ENCODE measurements around the gene MYF6. TPM values are rescaled to one million over a fixed set of nuclear protein-coding genes. Genes with fewer than 3 reads are reported as not detected.

Gene MYF6
- total RNA-seq, 1 donor from 2014 or later: 1.4 TPM

DNA sequence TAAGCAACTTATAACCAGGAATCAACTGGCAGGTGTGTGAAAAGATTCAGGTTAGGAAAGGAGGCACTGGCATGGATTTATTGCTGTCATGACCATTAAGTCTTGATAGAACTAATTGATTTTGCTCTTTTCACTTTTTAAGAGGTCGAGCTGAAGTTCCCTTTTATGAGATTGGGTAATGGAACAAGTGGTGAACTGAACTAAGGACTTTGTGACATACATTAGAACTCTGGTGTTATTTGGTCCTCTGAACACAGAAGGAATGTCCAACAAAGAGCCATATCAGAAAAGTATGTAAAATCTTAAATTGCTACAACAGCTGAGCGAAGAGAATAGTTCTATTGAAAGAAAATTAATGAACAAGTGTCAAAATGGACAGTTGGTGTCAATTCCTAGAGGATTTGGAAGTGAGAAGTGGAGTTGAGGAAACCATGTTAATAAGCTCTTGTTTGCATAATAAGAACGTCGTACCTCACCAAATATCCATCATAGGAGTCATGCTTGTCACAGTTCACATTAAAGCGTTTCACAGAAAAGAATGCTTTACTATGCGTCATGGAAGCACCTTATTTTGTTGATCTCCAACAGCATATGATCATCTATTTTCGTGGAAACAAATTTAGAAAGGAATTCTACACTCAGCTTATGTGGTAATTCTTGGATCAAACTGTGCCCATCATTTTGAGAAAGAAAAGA lies 8.4 kb upstream of the MYF6 start:
- no peak overlapping the region for H3K27ac Mint-ChIP-seq
- no peak for TF ChIP-seq CTCF (conservative IDR thresholded peaks at IDR 0.05)
- no peak for DNase-seq (ENCODE audit: extremely low spot score, unreplicated experiment)

GRCh38 chr12:80700327-80700726 lies 7.1 kb upstream of the MYF6 start:
- H3K9me3 Mint-ChIP-seq: no peaks in the 10 kb centered on the region
- no peak overlapping the region for H3K27ac Mint-ChIP-seq

More for the DNA sequence above, 8.4 kb upstream of the MYF6 start:
- Mint-ChIP-seq H3K27me3 (peaks cover 5% of the 10 kb centered on the region), H3K4me1 (ENCODE audit: unreplicated experiment) (peaks cover 11% of the 10 kb centered on the region), H3K9me3 (no peaks in the 10 kb centered on the region), H3K36me3 (no peaks in the 10 kb centered on the region), H3K4me3 (no peak overlapping the region)

GRCh38 chr12:80701388-80701787 lies 6.0 kb upstream of the MYF6 start:
- H3K4me3 Mint-ChIP-seq: no peak overlapping the region
- H3K36me3 Mint-ChIP-seq: no peaks in the 10 kb centered on the region
- H3K4me1 Mint-ChIP-seq (ENCODE audit: unreplicated experiment): peaks cover 11% of the 10 kb centered on the region
- H3K9me3 Mint-ChIP-seq: no peaks in the 10 kb centered on the region
- no peak overlapping the region for H3K27ac Mint-ChIP-seq
- no peak for DNase-seq (ENCODE audit: extremely low spot score, unreplicated experiment)
- no peak for TF ChIP-seq CTCF (conservative IDR thresholded peaks at IDR 0.05)
- H3K27me3 Mint-ChIP-seq: peaks cover 14% of the 10 kb centered on the region

More at GRCh38 chr12:80700327-80700726, 7.1 kb upstream of the MYF6 start:
- Mint-ChIP-seq H3K27me3 (peaks cover 5% of the 10 kb centered on the region), H3K36me3 (no peaks in the 10 kb centered on the region), H3K4me1 (ENCODE audit: unreplicated experiment) (peaks cover 11% of the 10 kb centered on the region), H3K4me3 (no peak overlapping the region)
- DNase-seq (ENCODE audit: extremely low spot score, unreplicated experiment): no peak
- no peak for TF ChIP-seq CTCF (conservative IDR thresholded peaks at IDR 0.05)

- no peak overlapping the region for H3K27ac Mint-ChIP-seq
- H3K4me3 Mint-ChIP-seq: peak overlapping the region; percentile 63
- DNase-seq (ENCODE audit: extremely low spot score, unreplicated experiment): no peak
- no peaks in the 10 kb centered on the region for H3K36me3 Mint-ChIP-seq
- no peaks in the 10 kb centered on the region for H3K9me3 Mint-ChIP-seq
- H3K27me3 Mint-ChIP-seq: peaks cover 31% of the 10 kb centered on the region
- H3K4me1 Mint-ChIP-seq (ENCODE audit: unreplicated experiment): peaks cover 11% of the 10 kb centered on the region
- TF ChIP-seq CTCF (conservative IDR thresholded peaks at IDR 0.05): no peak
These were observed 4.3 kb upstream of the MYF6 start for GRCh38 chr12:80702889-80703805.

- Mint-ChIP-seq H3K27ac (no peak overlapping the region), H3K4me3 (no peak overlapping the region)
- no peak for TF ChIP-seq CTCF (conservative IDR thresholded peaks at IDR 0.05)
These were observed 3.0 kb upstream of the MYF6 start for GRCh38 chr12:80704420-80704819.

More at GRCh38 chr12:80704420-80704819, 3.0 kb upstream of the MYF6 start:
- Mint-ChIP-seq H3K9me3 (no peaks in the 10 kb centered on the region), H3K27me3 (peaks cover 44% of the 10 kb centered on the region), H3K36me3 (peaks cover 4% of the 10 kb centered on the region), H3K4me1 (ENCODE audit: unreplicated experiment) (peaks cover 18% of the 10 kb centered on the region)
- DNase-seq (ENCODE audit: extremely low spot score, unreplicated experiment): no peak
